MM.1S (cell line): ENCODE data around the gene UNC5CL.

ENCODE experiments used
- DNase-seq: peaks from one replicate; pipeline ENCODE4 v3.0.0-alpha.2; 2015
- H2AFZ ChIP-seq: fragments of 300-600 bp; sonication (generic); 2 replicates; pipeline ENCODE4 v1.6.0; 2016; ENCODE audit warnings: antibody characterized with exemption, low read length
- H3F3A ChIP-seq: fragments of 300-600 bp; sonication (generic); 2 replicates; pipeline ENCODE4 v1.6.1; 2016; ENCODE audit warnings: mild to moderate bottlenecking, antibody characterized with exemption, low read length, moderate library complexity, mixed read lengths; ENCODE audit not compliant: insufficient read depth
- H3K27ac ChIP-seq: fragments of 300-600 bp; sonication (generic); 2 replicates; pipeline ENCODE4 v1.5.1; 2016; ENCODE audit warnings: mild to moderate bottlenecking, low read length
- H3K27me3 ChIP-seq: fragments of 300-600 bp; sonication (generic); replicated peaks from 2 replicates; pipeline ENCODE4 v1.6.0; 2016; ENCODE audit warnings: low read length; ENCODE audit not compliant: insufficient read depth
- H3K36me3 ChIP-seq: fragments of 300-600 bp; sonication (generic); replicated peaks from 2 replicates; pipeline ENCODE4 v1.6.1; 2016; ENCODE audit warnings: mild to moderate bottlenecking, low read length, mixed read lengths; ENCODE audit not compliant: insufficient read depth
- H3K4me1 ChIP-seq: fragments of 300-600 bp; sonication (generic); 2 replicates; pipeline ENCODE4 v1.6.1; 2016; ENCODE audit warnings: low read length, mixed read lengths
- H3K4me2 ChIP-seq: fragments of 300-600 bp; sonication (generic); 2 replicates; pipeline ENCODE4 v1.6.0; 2016; ENCODE audit warnings: low read depth, low read length
- H3K4me3 ChIP-seq: fragments of 300-600 bp; sonication (generic); 2 replicates; pipeline ENCODE4 v1.5.1; 2016; ENCODE audit warnings: low read length, mixed read lengths
- H3K79me2 ChIP-seq: fragments of 300-600 bp; sonication (generic); 2 replicates; pipeline ENCODE4 v1.6.1; 2016; ENCODE audit warnings: mixed run types, low read length, mixed read lengths
- H3K9ac ChIP-seq: fragments of 300-600 bp; sonication (generic); 2 replicates; pipeline ENCODE4 v1.6.1; 2016; ENCODE audit warnings: low read length, mixed read lengths
- H3K9me2 ChIP-seq: fragments of 300-600 bp; sonication (generic); replicated peaks from 2 replicates; pipeline ENCODE4 v1.6.1; 2016; ENCODE audit warnings: mild to moderate bottlenecking, low read length, mixed read lengths; ENCODE audit not compliant: insufficient read depth
- H3K9me3 ChIP-seq: fragments of 300-600 bp; sonication (generic); replicated peaks from 2 replicates; pipeline ENCODE4 v1.6.1; 2016; ENCODE audit warnings: mild to moderate bottlenecking, low read length, mixed read lengths; ENCODE audit not compliant: insufficient read depth
- H4K20me1 ChIP-seq: fragments of 300-600 bp; sonication (generic); 2 replicates; pipeline ENCODE4 v1.6.1; 2016; ENCODE audit warnings: mild to moderate bottlenecking, low read length, moderate library complexity, mixed read lengths; ENCODE audit not compliant: insufficient read depth
- EZH2 ChIP-seq: fragments of 300-600 bp; sonication (generic); optimal IDR thresholded peaks from 2 replicates; pipeline ENCODE3; 2017; ENCODE audit warnings: low read depth, mild to moderate bottlenecking, antibody characterized with exemption, low read length, mixed read lengths
- EZH2phosphoT487 ChIP-seq: fragments of 300-600 bp; sonication (generic); IDR thresholded peaks from 2 replicates; pipeline ENCODE4 v1.6.1; 2018; ENCODE audit warnings: antibody characterized with exemption, low read length
- TF ChIP-seq, protein P1 (sequence below): fragments of 300-600 bp; sonication (generic); IDR thresholded peaks from 2 replicates; pipeline ENCODE4 v1.5.1; 2016; ENCODE audit warnings: antibody characterized with exemption, low read length, mixed read lengths

Gene UNC5CL

GRCh38 chr6:40977085-40977484, 61.9 kb downstream of the UNC5CL start:
- H3K79me2 ChIP-seq, result no peaks in the 10 kb centered on the region
- H3K36me3 ChIP-seq, result no peaks in the 10 kb centered on the region
- no peaks in the 10 kb centered on the region for H3K9me3 ChIP-seq
- H3K9ac ChIP-seq, result no peak overlapping the region
- no peaks in the 10 kb centered on the region for H3K9me2 ChIP-seq
- H3K27ac ChIP-seq, result no peak overlapping the region
- no peak overlapping the region for H2AFZ ChIP-seq
- no peaks in the 10 kb centered on the region for H3K27me3 ChIP-seq
- H3F3A ChIP-seq, result no peaks in the 10 kb centered on the region
- no peak for DNase-seq
- H3K4me3 ChIP-seq, result no peak overlapping the region
- no peak overlapping the region for H3K4me2 ChIP-seq
- H3K4me1 ChIP-seq, result no peaks in the 10 kb centered on the region
- TF ChIP-seq EZH2 (no peak), EZH2phosphoT487 (no peak)
- TF ChIP-seq, protein P1, sequence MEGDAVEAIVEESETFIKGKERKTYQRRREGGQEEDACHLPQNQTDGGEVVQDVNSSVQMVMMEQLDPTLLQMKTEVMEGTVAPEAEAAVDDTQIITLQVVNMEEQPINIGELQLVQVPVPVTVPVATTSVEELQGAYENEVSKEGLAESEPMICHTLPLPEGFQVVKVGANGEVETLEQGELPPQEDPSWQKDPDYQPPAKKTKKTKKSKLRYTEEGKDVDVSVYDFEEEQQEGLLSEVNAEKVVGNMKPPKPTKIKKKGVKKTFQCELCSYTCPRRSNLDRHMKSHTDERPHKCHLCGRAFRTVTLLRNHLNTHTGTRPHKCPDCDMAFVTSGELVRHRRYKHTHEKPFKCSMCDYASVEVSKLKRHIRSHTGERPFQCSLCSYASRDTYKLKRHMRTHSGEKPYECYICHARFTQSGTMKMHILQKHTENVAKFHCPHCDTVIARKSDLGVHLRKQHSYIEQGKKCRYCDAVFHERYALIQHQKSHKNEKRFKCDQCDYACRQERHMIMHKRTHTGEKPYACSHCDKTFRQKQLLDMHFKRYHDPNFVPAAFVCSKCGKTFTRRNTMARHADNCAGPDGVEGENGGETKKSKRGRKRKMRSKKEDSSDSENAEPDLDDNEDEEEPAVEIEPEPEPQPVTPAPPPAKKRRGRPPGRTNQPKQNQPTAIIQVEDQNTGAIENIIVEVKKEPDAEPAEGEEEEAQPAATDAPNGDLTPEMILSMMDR, result no peak
- H4K20me1 ChIP-seq, result no peaks in the 10 kb centered on the region
